ENCODE data around the gene POLK.
"Not testable (repeated sequence)": the region's sequence is repeated elsewhere in the genome, so short reads cannot be mapped to it uniquely, and the experiment has no call there.

The POLK gene

DNA sequence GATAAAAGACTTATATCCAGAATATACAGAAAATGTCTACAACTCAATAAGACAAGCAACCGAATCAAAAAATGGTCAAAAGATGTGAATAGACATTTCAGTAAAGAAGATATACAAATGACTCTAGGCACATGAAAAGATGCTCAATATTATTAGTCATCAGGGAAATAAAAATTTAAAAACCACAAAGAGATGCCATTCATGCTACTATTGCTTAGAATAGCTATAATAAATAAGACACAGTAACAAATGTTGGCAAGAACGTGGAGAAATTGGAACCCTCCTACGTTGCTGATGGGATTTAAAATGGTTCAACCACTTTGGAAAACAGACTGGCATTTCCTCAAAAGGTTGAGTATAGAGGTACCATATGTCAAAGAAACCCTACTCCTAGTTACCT, 39.8 kb downstream of the POLK start:
- no peak for DNase-seq

DNA sequence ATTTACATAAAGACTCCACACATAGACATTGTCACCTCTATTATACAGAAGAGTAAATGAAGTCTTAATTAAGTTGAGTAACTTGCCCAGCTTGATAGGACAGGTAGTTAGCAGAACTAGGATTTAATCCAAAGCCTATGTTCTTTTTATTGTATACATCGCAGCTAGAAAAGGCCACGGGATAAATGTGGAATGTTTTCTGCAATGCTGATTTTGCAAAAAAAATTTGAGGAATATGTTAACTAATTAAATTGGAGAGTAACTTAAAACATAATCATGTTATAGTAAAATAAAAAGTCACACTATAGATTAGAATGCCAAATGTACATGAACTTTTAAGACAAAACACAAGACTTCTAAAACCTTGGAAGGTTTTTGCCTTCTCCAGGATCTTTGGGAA, 41.1 kb downstream of the POLK start:
- no peak for DNase-seq

DNA sequence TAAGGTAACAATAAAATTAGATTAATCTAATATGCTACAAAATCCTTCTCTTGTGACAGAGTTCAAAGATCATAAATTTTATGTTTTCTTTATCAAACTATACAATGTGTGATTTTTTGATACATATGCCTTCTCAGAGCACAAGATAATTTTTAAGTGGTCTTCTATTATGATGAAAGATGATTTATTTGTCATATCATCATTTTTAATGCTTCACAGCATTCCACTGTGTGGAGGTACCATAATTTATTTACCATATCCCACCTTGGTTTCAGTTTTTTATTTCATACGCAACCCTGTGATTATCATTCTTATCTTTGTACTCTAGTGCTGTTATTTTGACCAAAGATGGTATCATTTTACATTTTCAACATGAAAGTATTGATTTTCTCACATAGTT, 41.7 kb downstream of the POLK start:
- DNase-seq = no peak

- no peak for DNase-seq
Measured at GRCh38 chr5:75558221-75558620, 46.5 kb downstream of the POLK start.

GRCh38 chr5:75558981-75559632, 47.4 kb downstream of the POLK start:
- DNase-seq = no peak

DNA sequence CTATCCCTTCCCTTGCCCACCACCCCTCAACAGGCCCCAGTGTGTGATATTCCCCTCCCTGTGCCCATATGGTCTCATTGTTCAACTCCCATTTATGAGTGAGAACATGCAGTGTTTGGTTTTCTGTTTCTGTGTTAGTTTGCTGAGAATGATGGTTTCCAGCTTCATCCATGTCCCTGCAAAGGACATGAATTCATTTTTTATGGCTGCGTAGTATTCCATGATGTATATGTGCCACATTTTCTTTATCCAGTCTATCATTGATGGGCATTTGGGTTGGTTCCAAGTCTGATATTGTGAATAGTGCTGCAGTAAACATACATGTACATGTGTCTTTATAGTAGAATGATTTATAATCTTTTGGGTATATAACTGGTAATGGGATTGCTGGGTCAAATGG, 49.0 kb downstream of the POLK start:
- not testable (repeated sequence) for DNase-seq

DNA sequence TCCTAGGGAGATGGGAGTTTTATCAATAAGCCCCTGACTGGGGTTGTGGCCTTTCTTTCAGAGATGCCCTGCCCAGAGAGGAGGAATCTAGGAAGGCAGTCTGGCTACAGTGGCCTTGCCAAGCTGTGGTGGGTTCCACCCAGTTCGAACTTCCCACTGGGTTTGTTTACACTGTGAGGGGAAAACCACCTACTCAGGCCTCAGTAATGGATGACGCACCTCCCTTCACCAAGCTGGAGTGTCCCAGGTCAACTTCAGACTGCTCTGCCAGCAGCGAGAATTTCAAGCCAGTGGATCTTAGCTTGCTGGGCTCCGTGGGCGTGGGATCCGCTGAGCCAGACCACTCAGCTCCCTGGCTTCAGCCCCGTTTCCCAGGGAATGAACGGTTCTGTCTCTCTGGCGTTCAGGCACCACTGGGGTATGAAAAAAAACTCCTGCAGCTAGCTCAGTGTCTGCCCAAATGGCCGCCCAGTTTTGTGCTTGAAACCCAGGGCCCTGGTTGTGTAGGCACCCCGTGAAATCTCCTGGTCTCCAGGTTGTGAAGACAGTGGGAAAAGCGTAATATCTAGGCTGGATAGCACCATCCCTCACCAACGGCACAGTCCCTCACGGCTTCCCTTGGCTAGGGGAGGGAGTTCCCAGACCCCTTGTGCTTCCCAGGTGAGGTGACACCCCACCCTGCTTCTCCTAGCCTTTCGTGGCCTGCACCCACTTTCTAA, 54.5 kb downstream of the POLK start:
- DNase-seq = not testable (repeated sequence)

DNA sequence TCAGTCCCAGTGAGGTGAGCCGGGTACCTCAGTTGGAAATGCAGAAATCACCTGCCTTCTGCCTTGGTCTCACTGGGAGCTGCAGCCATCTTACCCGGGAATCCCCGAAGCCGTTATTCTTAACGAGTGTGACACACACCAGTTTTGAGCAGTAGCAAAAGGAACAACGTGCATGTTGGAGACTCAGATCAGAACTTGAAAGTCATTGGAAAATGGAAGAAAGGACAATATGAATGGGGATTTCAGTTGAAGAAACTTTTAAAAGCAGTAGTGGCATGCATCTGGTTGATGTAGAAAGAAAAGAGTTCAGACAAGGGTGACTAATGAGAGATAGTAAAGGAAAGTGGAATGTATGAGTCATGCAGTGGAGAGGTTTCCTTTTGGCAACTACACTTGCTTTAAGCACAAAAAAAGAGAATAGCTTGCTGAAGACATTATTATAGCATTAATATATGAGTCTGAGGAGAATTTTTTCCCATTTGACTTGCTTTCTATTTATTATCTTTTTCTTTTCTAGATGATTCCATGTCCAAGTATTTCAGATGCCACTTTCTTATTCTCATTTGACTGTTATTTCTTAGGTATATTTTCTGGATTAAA, 55.1 kb downstream of the POLK start:
- no peak for DNase-seq

DNA sequence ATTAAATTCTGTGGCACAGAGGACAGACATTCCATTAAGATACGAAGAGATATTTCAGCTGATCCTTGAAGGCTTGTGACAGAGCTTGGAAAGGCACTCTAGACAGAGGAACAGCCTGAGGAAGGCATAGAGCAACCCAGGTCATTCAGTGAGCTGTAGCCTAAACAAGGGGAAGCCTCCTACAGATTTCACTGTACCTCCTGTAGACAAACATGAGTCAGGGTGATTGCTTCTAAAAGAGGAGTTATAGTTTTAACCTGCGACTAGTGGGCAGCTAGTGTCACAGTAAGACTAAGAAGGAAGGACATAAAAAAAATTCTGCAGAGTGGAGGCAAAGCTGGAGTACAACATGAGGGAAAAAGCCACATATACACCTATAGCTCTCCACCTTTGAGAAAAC, 56.0 kb downstream of the POLK start:
- DNase-seq = no peak

GRCh38 chr5:75568202-75568601, 56.5 kb downstream of the POLK start:
- DNase-seq = no peak

- DNase-seq = no peak
Measured at GRCh38 chr5:75571547-75571946, 59.9 kb downstream of the POLK start.

GRCh38 chr5:75574791-75575190, 63.1 kb downstream of the POLK start:
- no peak for DNase-seq

DNA sequence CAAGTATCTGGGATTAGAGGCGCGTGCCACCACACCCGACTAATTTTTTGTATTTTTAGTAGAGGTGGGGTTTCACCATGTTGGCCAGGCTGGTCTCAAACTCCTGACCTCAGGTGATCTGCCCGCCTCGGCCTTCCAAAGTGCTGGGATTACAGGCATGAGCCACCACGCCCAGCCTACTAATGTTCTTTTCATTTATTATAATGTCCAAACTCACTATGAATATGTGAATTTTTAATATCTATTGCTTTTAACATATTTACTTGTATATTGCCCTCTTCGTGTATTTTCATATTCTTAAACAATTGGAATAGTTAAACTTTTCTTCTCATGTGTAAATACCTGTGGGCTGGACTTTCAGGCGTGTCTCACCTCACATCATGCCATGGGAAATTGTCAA, 66.6 kb downstream of the POLK start:
- not testable (repeated sequence) for DNase-seq

GRCh38 chr5:75584641-75585040, 73.0 kb downstream of the POLK start:
- no peak for DNase-seq

DNA sequence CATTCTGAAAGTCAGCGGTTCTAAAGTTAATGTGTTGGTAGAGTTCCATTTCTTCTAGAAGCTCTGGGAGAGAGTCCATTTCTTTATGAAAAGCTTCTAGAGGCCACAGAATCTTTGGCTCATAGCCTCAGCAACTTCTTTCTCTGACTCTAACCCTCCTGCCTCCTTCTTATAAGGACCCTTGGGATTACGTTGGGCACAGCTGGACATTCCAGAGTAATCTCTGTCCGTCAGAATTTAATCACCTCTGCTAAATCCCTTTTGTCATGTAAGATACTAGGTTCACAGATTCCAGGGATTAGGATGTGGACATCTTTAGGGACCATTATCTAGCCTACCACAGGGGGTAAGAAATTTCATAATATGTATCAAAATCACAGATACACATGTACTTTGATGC, 77.0 kb downstream of the POLK start:
- no peak for DNase-seq

DNA sequence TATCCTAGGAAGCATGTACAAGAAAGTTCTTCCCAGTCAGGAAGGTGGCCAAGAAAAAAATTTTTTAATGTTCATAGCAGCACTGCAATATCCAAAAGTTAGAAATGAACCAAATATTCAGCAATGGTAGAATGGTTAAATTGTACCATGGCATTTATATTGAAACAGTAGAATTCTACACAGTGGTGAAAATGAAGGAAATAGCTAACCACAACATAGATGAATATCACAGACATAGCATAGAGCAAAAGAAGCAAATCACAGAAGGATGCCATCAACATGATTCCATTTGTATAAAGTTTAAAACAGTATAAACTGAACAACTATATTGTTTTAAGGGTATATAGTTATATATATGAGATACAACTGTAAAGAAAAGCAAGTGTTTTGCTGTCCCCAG, 88.8 kb downstream of the POLK start:
- no peak for DNase-seq

DNA sequence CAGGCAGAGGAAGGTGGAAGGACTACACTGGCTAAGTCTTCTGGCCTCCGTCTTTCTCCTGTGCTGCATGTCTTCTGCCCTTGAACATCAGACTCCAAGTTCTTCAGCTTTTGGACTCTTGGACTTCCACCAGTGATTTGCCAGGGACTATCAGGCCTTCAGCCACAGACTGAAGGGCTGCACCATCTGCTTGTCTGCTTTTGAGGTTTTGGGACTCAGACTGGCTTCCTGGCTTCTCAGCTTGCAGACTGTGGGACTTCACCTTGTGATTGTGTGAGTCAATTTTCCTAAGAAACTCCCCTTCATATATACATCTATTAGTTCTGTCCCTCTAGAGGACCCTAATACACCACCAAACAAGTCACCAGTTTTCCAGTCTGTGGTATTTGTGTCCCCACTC, 89.9 kb downstream of the POLK start:
- no peak for DNase-seq

DNA sequence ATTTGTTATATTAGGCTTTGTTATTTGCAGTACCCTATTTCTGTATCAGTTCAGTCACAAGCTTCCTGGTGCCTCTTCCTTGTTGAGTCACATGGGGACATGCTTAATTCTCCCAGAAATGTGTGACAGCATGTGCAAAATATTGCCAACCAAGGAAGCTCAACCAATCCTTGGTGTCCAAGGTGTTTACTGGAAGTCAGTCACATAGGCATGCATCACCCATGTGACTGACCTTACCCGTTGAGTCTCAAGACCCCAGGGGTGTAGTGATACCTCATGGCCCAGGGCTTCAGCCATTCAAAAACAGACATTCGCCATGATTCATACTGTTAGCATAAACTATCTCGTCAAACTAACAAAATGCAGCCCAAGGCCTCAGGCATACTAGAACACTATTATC, 90.3 kb downstream of the POLK start:
- no peak for DNase-seq

GRCh38 chr5:75603371-75603770, 91.7 kb downstream of the POLK start:
- no peak for DNase-seq

GRCh38 chr5:75603821-75604220, 92.1 kb downstream of the POLK start:
- DNase-seq = no peak

DNA sequence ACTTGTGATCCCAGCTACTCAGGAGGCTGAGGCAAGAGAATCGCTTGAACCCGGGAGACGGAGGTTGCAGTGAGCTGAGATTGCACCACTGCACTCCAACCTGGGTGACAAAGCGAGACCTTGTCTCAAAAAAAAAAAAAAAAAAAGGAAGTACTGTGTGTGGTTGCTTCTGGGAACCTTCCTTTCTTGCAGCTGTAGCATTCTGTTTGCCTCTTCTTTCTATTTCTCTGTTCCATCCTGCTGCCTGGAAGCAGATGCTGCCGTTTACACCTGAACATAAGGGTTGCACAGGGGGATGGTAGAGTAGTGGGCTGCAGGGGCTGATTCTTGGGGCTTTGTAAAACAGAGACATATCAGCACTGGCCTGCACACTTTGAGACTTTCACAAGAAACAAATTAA, 95.7 kb downstream of the POLK start:
- not testable (repeated sequence) for DNase-seq

- DNase-seq = no peak
Measured at GRCh38 chr5:75608870-75609269, 97.2 kb downstream of the POLK start.

- DNase-seq = no peak
Measured at GRCh38 chr5:75610201-75610600, 98.5 kb downstream of the POLK start.

DNA sequence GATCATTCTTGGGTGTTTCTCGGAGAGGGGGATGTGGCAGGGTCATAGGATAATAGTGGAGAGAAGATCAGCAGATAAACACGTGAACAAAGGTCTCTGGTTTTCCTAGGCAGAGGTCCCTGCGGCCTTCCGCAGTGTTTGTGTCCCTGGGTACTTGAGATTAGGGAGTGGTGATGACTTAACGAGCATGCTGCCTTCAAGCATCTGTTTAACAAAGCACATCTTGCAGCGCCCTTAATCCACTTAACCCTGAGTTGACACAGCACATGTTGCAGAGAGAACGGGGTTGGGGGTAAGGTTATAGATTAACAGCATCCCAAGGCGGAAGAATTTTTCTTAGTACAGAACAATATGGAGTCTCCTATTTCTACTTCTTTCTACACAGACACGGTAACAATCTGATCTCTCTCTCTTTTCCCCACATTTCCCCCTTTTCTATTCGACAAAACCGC, 99.2 kb downstream of the POLK start:
- DNase-seq = not testable (repeated sequence)

Measured in activated gamma-delta T cell treated with Interleukin-2 at 50 U/mL for 16 hours (primary cell).